ENCODE data around the gene ATP10D. TPM values are rescaled to one million over a fixed set of nuclear protein-coding genes. Genes with fewer than 3 reads are reported as not detected.
A peak's percentile ranks its signal among the peaks of the same experiment; 100 is the strongest.

Gene ATP10D
- total and polyA plus RNA-seq, 2 donors (not counting 1 experiment from before 2014, with no cell fraction given) = 16.1 to 36.2 TPM

- H3K4me1 Mint-ChIP-seq = peaks cover 75% of the 10 kb centered on the region
- no peaks in the 10 kb centered on the region for H3K27me3 ChIP-seq (replicated peaks in 1 of 4; ENCODE audit: control extremely low read depth in 1 of 4, control insufficient read depth in 3 of 4, insufficient read depth in 4 of 4, low read length in 3 of 4)
- WGBS (ENCODE audit: insufficient coverage) = no CpG with 5 or more reads among the region's 3 CpGs
- H3K4me2 ChIP-seq (replicated peaks; ENCODE audit: low read depth, low read length, poor library complexity, severe bottlenecking) = no peak overlapping the region
- no peak for ATAC-seq (ENCODE audit: low read depth)
- H3K9me3 ChIP-seq (ENCODE audit: control extremely low read depth in 1 of 3, control insufficient read depth in 2 of 3, insufficient read depth in 1 of 3, low read length in 2 of 3) = peaks cover 2 to 3% (median 2%) of the 10 kb centered on the region in 3 donors
- TF ChIP-seq CTCF (IDR thresholded peaks at IDR 0.05) (no peak), EZH2 (IDR thresholded peaks at IDR 0.05; ENCODE audit: borderline replicate concordance, insufficient read depth, low read depth, low read length, poor library complexity, severe bottlenecking) (no peak)
- H3K27ac Mint-ChIP-seq = no peak overlapping the region
- H2AFZ ChIP-seq (ENCODE audit: insufficient read depth, low read depth, low read length, poor library complexity, severe bottlenecking) = no peak overlapping the region
- peaks cover 83% of the 10 kb centered on the region for H3K79me2 ChIP-seq (ENCODE audit: control insufficient read depth, insufficient read depth, low read length)
- POLR2A ChIA-PET = interaction anchor here (0.7 kb wide), 1 partner anchor 203 kb away, joined by 6 read pairs; no protein-coding TSS in a partner anchor
- peaks cover 35 to 73% of the 10 kb centered on the region in 2 donors for H3K4me1 ChIP-seq (ENCODE audit: control insufficient read depth in 2 of 2, insufficient read depth in 2 of 2, low read length in 2 of 2)
- intact Hi-C loops (cut with micrococcal nuclease) = no loop called here
- peak overlapping the region; percentile 37 for H3K4me3 Mint-ChIP-seq
- H3K9ac ChIP-seq (ENCODE audit: low read length) = no peak overlapping the region
- no peaks in the 10 kb centered on the region for H3K27me3 Mint-ChIP-seq
- CTCF ChIA-PET = interaction anchor here (0.7 to 2.6 kb wide), 4 partner anchors 11 to 93 kb away, joined by 3 to 12 read pairs (median 4); partner anchors contain the start of gene COMMD8
- H3K27ac ChIP-seq (ENCODE audit: low read length in 2 of 2) = peak overlapping the region in 1 of 2 donors; percentile 73
- H4K20me1 ChIP-seq (ENCODE audit: control insufficient read depth, insufficient read depth, low read length, poor library complexity, severe bottlenecking) = no peaks in the 10 kb centered on the region
- H3K9me3 Mint-ChIP-seq (ENCODE audit: insufficient read depth) = no peaks in the 10 kb centered on the region
- no peak overlapping the region for H3K4me3 ChIP-seq (ENCODE audit: control extremely low read depth in 1 of 5, extremely low read depth in 1 of 5, insufficient read depth in 1 of 5, low read depth in 2 of 5, low read length in 4 of 5)
- no peak for DNase-seq
- H3K36me3 ChIP-seq (replicated peaks in 1 of 2; ENCODE audit: control extremely low read depth in 1 of 2, control insufficient read depth in 1 of 2, extremely low read depth in 1 of 2, insufficient read depth in 2 of 2, low read length in 1 of 2) = no peaks in the 10 kb centered on the region
Measured at GRCh38 chr4:47488706-47489105, 3.6 kb downstream of the ATP10D start.

- intact Hi-C loops (cut with micrococcal nuclease) = loop anchor here (1.0 kb wide), 2 partner anchors 9 to 74 kb away; no protein-coding TSS in a partner anchor
- Mint-ChIP-seq H3K27ac (peak overlapping the region; percentile 82), H3K4me3 (peak overlapping the region; percentile 71), H3K27me3 (no peaks in the 10 kb centered on the region), H3K4me1 (peaks cover 66% of the 10 kb centered on the region), H3K9me3 (ENCODE audit: insufficient read depth) (no peaks in the 10 kb centered on the region)
- H3K4me1 ChIP-seq (ENCODE audit: control insufficient read depth in 2 of 2, insufficient read depth in 2 of 2, low read length in 2 of 2) = peaks cover 26 to 66% of the 10 kb centered on the region in 2 donors
- H2AFZ ChIP-seq (ENCODE audit: insufficient read depth, low read depth, low read length, poor library complexity, severe bottlenecking) = peak overlapping the region; percentile 40
- TF ChIP-seq EZH2 (IDR thresholded peaks at IDR 0.05; ENCODE audit: borderline replicate concordance, insufficient read depth, low read depth, low read length, poor library complexity, severe bottlenecking) (no peak), CTCF (IDR thresholded peaks at IDR 0.05) (peak; percentile 72)
- no peak overlapping the region for H3K9ac ChIP-seq (ENCODE audit: low read length)
- H3K4me3 ChIP-seq (ENCODE audit: control extremely low read depth in 1 of 5, extremely low read depth in 1 of 5, insufficient read depth in 1 of 5, low read depth in 2 of 5, low read length in 4 of 5) = no peak overlapping the region
- 95% methylated on average over 3 of the region's 4 CpGs for WGBS (ENCODE audit: insufficient coverage)
- peaks cover 2 to 3% (median 2%) of the 10 kb centered on the region in 3 donors for H3K9me3 ChIP-seq (ENCODE audit: control extremely low read depth in 1 of 3, control insufficient read depth in 2 of 3, insufficient read depth in 1 of 3, low read length in 2 of 3)
- peaks cover 90% of the 10 kb centered on the region for H3K79me2 ChIP-seq (ENCODE audit: control insufficient read depth, insufficient read depth, low read length)
- H4K20me1 ChIP-seq (ENCODE audit: control insufficient read depth, insufficient read depth, low read length, poor library complexity, severe bottlenecking) = no peaks in the 10 kb centered on the region
- H3K4me2 ChIP-seq (replicated peaks; ENCODE audit: low read depth, low read length, poor library complexity, severe bottlenecking) = peak overlapping the region; percentile 54
- DNase-seq (peak; percentile 57), ATAC-seq (ENCODE audit: low read depth) (peak; percentile 87)
- no peaks in the 10 kb centered on the region for H3K36me3 ChIP-seq (replicated peaks in 1 of 2; ENCODE audit: control extremely low read depth in 1 of 2, control insufficient read depth in 1 of 2, extremely low read depth in 1 of 2, insufficient read depth in 2 of 2, low read length in 1 of 2)
- POLR2A ChIA-PET = no interaction called here
- no peaks in the 10 kb centered on the region for H3K27me3 ChIP-seq (replicated peaks in 1 of 4; ENCODE audit: control extremely low read depth in 1 of 4, control insufficient read depth in 3 of 4, insufficient read depth in 4 of 4, low read length in 3 of 4)
- CTCF ChIA-PET = interaction anchor here (1.0 to 2.6 kb wide), 6 partner anchors 9 to 74 kb away, joined by 3 to 14 read pairs (median 6); partner anchors contain the start of gene COMMD8
- peak overlapping the region in 1 of 2 donors; percentile 73 for H3K27ac ChIP-seq (ENCODE audit: low read length in 2 of 2)
Measured at GRCh38 chr4:47490550-47490949, 5.5 kb downstream of the ATP10D start.
